NOMO-1 treated with dmso at 0.1 percent for 144 hours (cell line): Measurements from ENCODE around the gene PLCL2.

ENCODE experiments used
- DNase-seq: peaks from one replicate; lab custom pipeline; 2025; ENCODE audit not compliant: unreplicated experiment; lab: John Stamatoyannopoulos, UW

PLCL2 gene

DNA sequence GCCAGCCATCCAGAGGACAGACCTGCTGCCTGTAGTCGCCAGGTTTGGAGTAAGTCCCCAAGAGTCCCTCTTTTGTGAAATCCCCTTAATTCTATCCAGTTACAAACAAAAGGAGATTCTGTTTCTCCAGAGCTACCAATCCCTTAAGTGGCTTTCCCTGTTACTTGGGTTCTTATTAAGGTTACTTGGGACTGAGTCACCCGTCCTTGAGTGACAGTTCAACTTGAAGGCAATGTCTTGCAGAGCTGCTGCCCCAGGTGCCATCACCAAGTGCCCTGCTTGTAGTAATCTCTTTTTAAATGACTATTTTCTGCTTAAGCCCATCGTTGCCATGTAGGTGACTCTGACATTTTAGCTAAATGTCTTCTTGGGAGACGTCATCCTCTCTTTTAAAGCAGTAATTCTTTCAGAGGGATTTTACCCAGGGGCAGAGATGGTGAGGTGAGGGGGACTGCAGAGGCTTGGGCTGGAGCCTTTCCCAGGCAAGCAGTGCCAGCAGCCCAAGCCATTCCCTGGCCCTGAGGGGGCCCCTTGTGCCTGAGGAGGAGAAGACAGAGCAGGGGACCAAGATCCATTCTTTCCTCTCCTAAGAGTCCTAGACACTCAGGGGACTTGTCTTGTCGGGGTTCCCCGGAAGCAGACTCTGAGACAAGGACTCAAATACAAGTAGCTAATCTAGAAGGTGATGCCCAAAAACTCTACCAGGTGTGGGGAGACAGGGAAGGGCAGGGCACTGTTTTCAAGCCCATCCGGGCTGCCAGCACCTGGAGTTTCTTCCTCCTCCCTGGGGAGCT lies 253.7 kb downstream of the PLCL2 start:
- DNase-seq, result no peak
